SK-N-SH treated with all-trans-retinoic acid at 6 μM for 48 hours (cell line): ENCODE measurements around the gene NOL9.

Experiments used
- ARNTL ChIP-seq: fragments of 450-650 bp; formaldehyde crosslinking; IDR thresholded peaks from 2 replicates; pipeline ENCODE4 v1.5.0; 2020; ENCODE audit warnings: low read depth, mild to moderate bottlenecking, moderate library complexity, borderline replicate concordance
- GLIS3 ChIP-seq: fragments of 250-450 bp; sonication (Bioruptor Pico); IDR thresholded peaks from 2 replicates; pipeline ENCODE4 v1.5.0; 2020; ENCODE audit warnings: mild to moderate bottlenecking, moderate library complexity
- ISL1 ChIP-seq: fragments of 250-450 bp; sonication (Bioruptor Pico); IDR thresholded peaks from 2 replicates; pipeline ENCODE4 v2.1.2; 2022; ENCODE audit warnings: mild to moderate bottlenecking, moderate library complexity
- PATZ1 ChIP-seq: fragments of 250-450 bp; sonication (Bioruptor Pico); IDR thresholded peaks from 2 replicates; pipeline ENCODE4 v1.8.0; 2020; ENCODE audit warnings: mild to moderate bottlenecking, moderate library complexity, borderline replicate concordance
- PPARA ChIP-seq: fragments of 250-450 bp; sonication (Bioruptor Pico); IDR thresholded peaks from 2 replicates; pipeline ENCODE4 v1.5.0; 2020; ENCODE audit warnings: mild to moderate bottlenecking, borderline replicate concordance
- ZC3H10 ChIP-seq: fragments of 250-450 bp; sonication (Bioruptor Pico); IDR thresholded peaks from 2 replicates; pipeline ENCODE4 v1.5.1; 2021; ENCODE audit warnings: mild to moderate bottlenecking, moderate library complexity

- TF ChIP-seq PPARA (CRISPR knock-in tag) (no peak), PATZ1 (no peak), ZC3H10 (CRISPR knock-in tag) (no peak), GLIS3 (CRISPR knock-in tag) (no peak), ARNTL (CRISPR knock-in tag) (no peak), ISL1 (CRISPR knock-in tag) (no peak)
Observed at GRCh38 chr1:6580119-6580592, 25.8 kb upstream of the NOL9 start.
